Nephron (organoid): Measurements from ENCODE around the gene TNIP2.
A peak's percentile ranks its signal among the peaks of the same experiment; 100 is the strongest.

ENCODE experiments used
- H3K27ac Mint-ChIP-seq, 3 experiments: 2 replicates each; pipeline ENCODE4 v1.8.0; 2020; ENCODE audit warnings: mixed read lengths in 3 of 3, mild to moderate bottlenecking in 2 of 3, moderate library complexity in 1 of 3
- H3K27me3 Mint-ChIP-seq: 2 replicates; pipeline ENCODE4 v1.8.0; 2021; ENCODE audit warnings: low read depth, mild to moderate bottlenecking, moderate library complexity, mixed read lengths
- H3K36me3 Mint-ChIP-seq: 2 replicates; pipeline ENCODE4 v1.8.0; 2020; ENCODE audit warnings: low read depth, mixed read lengths
- H3K4me1 Mint-ChIP-seq: 2 replicates; pipeline ENCODE4 v1.8.0; 2020; ENCODE audit warnings: mixed read lengths
- H3K4me3 Mint-ChIP-seq, 3 experiments: 2 replicates each; pipeline ENCODE4 v1.8.0; 2020; ENCODE audit warnings: mild to moderate bottlenecking in 3 of 3, mixed read lengths in 3 of 3, moderate library complexity in 2 of 3
- H3K9me3 Mint-ChIP-seq: 2 replicates; pipeline ENCODE4 v1.8.0; 2020; ENCODE audit warnings: mixed read lengths
- CTCF ChIP-seq, 3 experiments: fragments of 200-600 bp; sonication (generic); IDR thresholded peaks; one replicate each; pipeline ENCODE4 v1.5.0; 2021; ENCODE audit warnings: antibody characterized with exemption in 3 of 3; ENCODE audit not compliant: unreplicated experiment in 3 of 3

TNIP2 gene

GRCh38 chr4:2790583-2791517, 34.7 kb upstream of the TNIP2 start:
- Mint-ChIP-seq H3K4me3 (peak overlapping the region; percentile 21 to 74 (median 69)), H3K4me1 (peaks cover 19% of the 10 kb centered on the region), H3K27me3 (peaks cover 10% of the 10 kb centered on the region)

GRCh38 chr4:2789793-2790582, 33.9 kb upstream of the TNIP2 start:
- peak overlapping the region in 2 of 3 experiments; percentile 24 to 59 for H3K27ac Mint-ChIP-seq
- H3K9me3 Mint-ChIP-seq = no peaks in the 10 kb centered on the region
- peaks cover 13% of the 10 kb centered on the region for H3K4me1 Mint-ChIP-seq
- H3K36me3 Mint-ChIP-seq = no peaks in the 10 kb centered on the region
- peak overlapping the region; percentile 24 to 36 (median 36) for H3K4me3 Mint-ChIP-seq
- H3K27me3 Mint-ChIP-seq = peaks cover 10% of the 10 kb centered on the region
- TF ChIP-seq CTCF (IDR thresholded peaks at IDR 0.05; ENCODE audit: unreplicated experiment in 3 of 3) = no peak

More at GRCh38 chr4:2790583-2791517, 34.7 kb upstream of the TNIP2 start:
- H3K27ac Mint-ChIP-seq = peak overlapping the region; percentile 47 to 78 (median 50)
- TF ChIP-seq CTCF (IDR thresholded peaks at IDR 0.05; ENCODE audit: unreplicated experiment in 3 of 3) = no peak
- H3K9me3 Mint-ChIP-seq = no peaks in the 10 kb centered on the region
- no peaks in the 10 kb centered on the region for H3K36me3 Mint-ChIP-seq

- Mint-ChIP-seq H3K4me3 (peak overlapping the region; percentile 24 to 36 (median 28)), H3K36me3 (no peaks in the 10 kb centered on the region), H3K27ac (peak overlapping the region in 2 of 3 experiments; percentile 24 to 59), H3K9me3 (no peaks in the 10 kb centered on the region), H3K4me1 (peaks cover 7% of the 10 kb centered on the region), H3K27me3 (peaks cover 11% of the 10 kb centered on the region)
- no peak for TF ChIP-seq CTCF (IDR thresholded peaks at IDR 0.05; ENCODE audit: unreplicated experiment in 3 of 3)
Measured at GRCh38 chr4:2789351-2789750, 33.2 kb upstream of the TNIP2 start.

GRCh38 chr4:2788532-2789103, 32.5 kb upstream of the TNIP2 start:
- Mint-ChIP-seq H3K4me1 (no peaks in the 10 kb centered on the region), H3K27me3 (peaks cover 18% of the 10 kb centered on the region), H3K36me3 (no peaks in the 10 kb centered on the region), H3K4me3 (no peak overlapping the region), H3K27ac (no peak overlapping the region), H3K9me3 (peaks cover 3% of the 10 kb centered on the region)
- TF ChIP-seq CTCF (IDR thresholded peaks at IDR 0.05; ENCODE audit: unreplicated experiment in 3 of 3) = no peak

GRCh38 chr4:2788101-2788500, 32.0 kb upstream of the TNIP2 start:
- no peak for TF ChIP-seq CTCF (IDR thresholded peaks at IDR 0.05; ENCODE audit: unreplicated experiment in 3 of 3)
- Mint-ChIP-seq H3K27me3 (peaks cover 20% of the 10 kb centered on the region), H3K27ac (no peak overlapping the region), H3K36me3 (no peaks in the 10 kb centered on the region), H3K9me3 (peaks cover 4% of the 10 kb centered on the region), H3K4me3 (no peak overlapping the region), H3K4me1 (no peaks in the 10 kb centered on the region)
